Measurements from ENCODE around the gene FNDC4. TPM values are rescaled to one million over a fixed set of nuclear protein-coding genes. Genes with fewer than 3 reads are reported as not detected.
A peak's percentile ranks its signal among the peaks of the same experiment; 100 is the strongest.

FNDC4 gene
- total RNA-seq, 1 donor from 2014 or later: 10.5 TPM

GRCh38 chr2:27527182-27527581, 32.2 kb upstream of the FNDC4 start:
- TF ChIP-seq CTCF (IDR thresholded peaks at IDR 0.05): no peak
- peaks cover 59% of the 10 kb centered on the region for H3K27me3 Mint-ChIP-seq (ENCODE audit: unreplicated experiment)
- H3K4me3 Mint-ChIP-seq (ENCODE audit: unreplicated experiment): no peak overlapping the region
- no peaks in the 10 kb centered on the region for H3K36me3 Mint-ChIP-seq (ENCODE audit: unreplicated experiment)
- no peak for DNase-seq (ENCODE audit: extremely low spot score, unreplicated experiment)
- H3K9me3 Mint-ChIP-seq (ENCODE audit: unreplicated experiment): no peaks in the 10 kb centered on the region
- H3K4me1 Mint-ChIP-seq (ENCODE audit: unreplicated experiment): no peaks in the 10 kb centered on the region
- no peak overlapping the region for H3K27ac Mint-ChIP-seq (ENCODE audit: unreplicated experiment)

GRCh38 chr2:27522400-27522945, 27.5 kb upstream of the FNDC4 start:
- Mint-ChIP-seq H3K27me3 (ENCODE audit: unreplicated experiment) (peaks cover 47% of the 10 kb centered on the region), H3K4me1 (ENCODE audit: unreplicated experiment) (no peaks in the 10 kb centered on the region), H3K36me3 (ENCODE audit: unreplicated experiment) (no peaks in the 10 kb centered on the region), H3K9me3 (ENCODE audit: unreplicated experiment) (no peaks in the 10 kb centered on the region), H3K27ac (ENCODE audit: unreplicated experiment) (no peak overlapping the region), H3K4me3 (ENCODE audit: unreplicated experiment) (no peak overlapping the region)
- peak; percentile 70 for DNase-seq (ENCODE audit: extremely low spot score, unreplicated experiment)
- no peak for TF ChIP-seq CTCF (IDR thresholded peaks at IDR 0.05)

- H3K27me3 Mint-ChIP-seq (ENCODE audit: unreplicated experiment): peaks cover 43% of the 10 kb centered on the region
- DNase-seq (ENCODE audit: extremely low spot score, unreplicated experiment): peak; percentile 7
- H3K27ac Mint-ChIP-seq (ENCODE audit: unreplicated experiment): no peak overlapping the region
- TF ChIP-seq CTCF (IDR thresholded peaks at IDR 0.05): no peak
- no peaks in the 10 kb centered on the region for H3K4me1 Mint-ChIP-seq (ENCODE audit: unreplicated experiment)
- H3K36me3 Mint-ChIP-seq (ENCODE audit: unreplicated experiment): no peaks in the 10 kb centered on the region
- no peaks in the 10 kb centered on the region for H3K9me3 Mint-ChIP-seq (ENCODE audit: unreplicated experiment)
- no peak overlapping the region for H3K4me3 Mint-ChIP-seq (ENCODE audit: unreplicated experiment)
Observed at GRCh38 chr2:27520316-27520715, 25.3 kb upstream of the FNDC4 start.

GRCh38 chr2:27518782-27519113, 23.7 kb upstream of the FNDC4 start:
- H3K4me3 Mint-ChIP-seq (ENCODE audit: unreplicated experiment): no peak overlapping the region
- no peak for DNase-seq (ENCODE audit: extremely low spot score, unreplicated experiment)
- H3K4me1 Mint-ChIP-seq (ENCODE audit: unreplicated experiment): no peaks in the 10 kb centered on the region
- H3K9me3 Mint-ChIP-seq (ENCODE audit: unreplicated experiment): no peaks in the 10 kb centered on the region
- H3K27me3 Mint-ChIP-seq (ENCODE audit: unreplicated experiment): peaks cover 40% of the 10 kb centered on the region
- no peaks in the 10 kb centered on the region for H3K36me3 Mint-ChIP-seq (ENCODE audit: unreplicated experiment)
- TF ChIP-seq CTCF (IDR thresholded peaks at IDR 0.05): no peak
- H3K27ac Mint-ChIP-seq (ENCODE audit: unreplicated experiment): no peak overlapping the region

GRCh38 chr2:27518113-27518781, 23.2 kb upstream of the FNDC4 start:
- DNase-seq (ENCODE audit: extremely low spot score, unreplicated experiment): peak; percentile 63
- TF ChIP-seq CTCF (IDR thresholded peaks at IDR 0.05): no peak
- Mint-ChIP-seq H3K27ac (ENCODE audit: unreplicated experiment) (no peak overlapping the region), H3K27me3 (ENCODE audit: unreplicated experiment) (peaks cover 40% of the 10 kb centered on the region), H3K36me3 (ENCODE audit: unreplicated experiment) (no peaks in the 10 kb centered on the region), H3K4me1 (ENCODE audit: unreplicated experiment) (no peaks in the 10 kb centered on the region), H3K9me3 (ENCODE audit: unreplicated experiment) (no peaks in the 10 kb centered on the region), H3K4me3 (ENCODE audit: unreplicated experiment) (no peak overlapping the region)

All from osteocyte (in vitro differentiated cells).